ENCODE measurements around the gene GCC2.
A peak's percentile ranks its signal among the peaks of the same experiment; 100 is the strongest.
"Not testable (repeated sequence)": the region's sequence is repeated elsewhere in the genome, so short reads cannot be mapped to it uniquely, and the experiment has no call there.

GCC2 gene

DNA sequence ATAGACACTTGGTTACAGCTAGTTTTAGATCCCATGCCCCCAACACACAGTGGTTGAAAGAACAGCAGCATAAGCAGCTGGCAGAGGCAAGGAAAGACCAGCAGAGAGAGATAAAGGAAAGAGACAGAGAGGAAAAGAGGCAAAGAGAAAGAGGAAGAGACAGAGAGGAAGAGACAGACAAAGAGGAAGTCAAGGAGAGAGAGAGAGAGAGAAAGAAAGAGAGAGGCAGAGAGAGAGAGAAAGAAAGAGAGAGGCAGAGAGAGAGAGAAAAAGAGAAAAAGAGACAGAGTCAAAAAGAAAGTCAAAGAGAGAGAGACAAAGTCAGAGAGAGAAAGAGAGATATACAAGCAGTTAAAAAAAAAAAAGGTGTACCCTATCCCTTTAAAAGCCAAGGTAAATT lies 76.3 kb downstream of the GCC2 start:
- not testable (repeated sequence) for DNase-seq

DNA sequence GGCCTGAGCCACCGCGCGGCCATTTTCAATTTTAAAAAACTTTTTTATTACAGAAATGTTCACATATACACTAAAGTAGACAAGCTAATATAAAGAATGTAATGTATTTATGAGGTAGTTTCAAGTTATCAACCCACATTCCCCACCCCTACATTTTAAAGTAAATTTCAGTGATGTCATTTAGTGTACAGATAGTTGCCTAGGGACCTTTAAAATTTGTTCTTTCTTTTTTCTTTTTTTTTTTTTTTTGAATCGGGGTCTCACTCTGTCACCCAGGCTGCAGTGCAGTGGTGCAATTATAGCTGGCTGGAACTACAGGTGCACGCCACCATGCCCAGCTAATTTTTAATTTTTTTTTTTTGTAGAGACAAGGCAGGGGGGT lies 82.7 kb downstream of the GCC2 start:
- DNase-seq, result no peak

DNA sequence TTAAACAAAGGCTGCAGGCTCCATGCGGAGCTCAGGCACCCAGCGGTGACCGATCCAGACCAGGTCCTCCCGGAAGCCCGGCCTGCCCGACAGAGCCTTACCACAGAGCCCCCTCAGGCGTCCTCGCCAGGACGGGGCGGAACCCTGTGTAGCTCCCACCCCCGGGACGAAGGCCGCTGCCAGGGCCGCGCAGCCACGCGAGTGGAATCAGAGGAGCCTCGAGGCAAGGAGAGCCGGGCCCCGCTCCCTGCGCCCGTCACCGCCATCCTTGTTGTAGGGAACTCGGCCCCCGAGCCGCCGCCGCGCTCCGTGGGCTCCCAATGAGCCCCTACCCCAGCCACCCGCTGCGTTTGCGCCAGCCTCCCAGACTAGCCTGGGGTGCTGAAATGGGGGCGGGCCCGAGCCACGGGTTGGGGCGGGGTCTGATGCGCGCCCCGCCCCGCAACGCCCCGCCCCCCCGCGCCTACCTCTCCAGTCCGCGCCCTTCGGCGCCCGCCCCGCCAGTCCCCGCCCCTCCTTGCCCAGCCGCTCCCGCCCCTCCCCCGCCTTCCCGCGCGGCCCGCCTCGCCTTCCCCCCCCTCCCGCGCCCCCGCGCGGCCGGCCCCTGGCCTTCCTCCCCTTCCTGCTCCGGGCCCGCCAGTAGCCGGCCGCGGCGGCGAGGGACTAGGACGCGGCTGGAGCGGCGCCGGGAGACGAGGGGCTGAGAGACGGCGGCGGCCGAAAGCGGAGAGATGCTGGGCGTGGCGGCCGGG lies 85.0 kb downstream of the GCC2 start, which contains the start of gene LIMS1:
TSS of gene LIMS1 (plus strand) at position 639 of the 752 bp plus-strand sequence. CDS start at position 732, 93 bp downstream.
- peak; percentile 90 to 97 (median 94) for DNase-seq

DNA sequence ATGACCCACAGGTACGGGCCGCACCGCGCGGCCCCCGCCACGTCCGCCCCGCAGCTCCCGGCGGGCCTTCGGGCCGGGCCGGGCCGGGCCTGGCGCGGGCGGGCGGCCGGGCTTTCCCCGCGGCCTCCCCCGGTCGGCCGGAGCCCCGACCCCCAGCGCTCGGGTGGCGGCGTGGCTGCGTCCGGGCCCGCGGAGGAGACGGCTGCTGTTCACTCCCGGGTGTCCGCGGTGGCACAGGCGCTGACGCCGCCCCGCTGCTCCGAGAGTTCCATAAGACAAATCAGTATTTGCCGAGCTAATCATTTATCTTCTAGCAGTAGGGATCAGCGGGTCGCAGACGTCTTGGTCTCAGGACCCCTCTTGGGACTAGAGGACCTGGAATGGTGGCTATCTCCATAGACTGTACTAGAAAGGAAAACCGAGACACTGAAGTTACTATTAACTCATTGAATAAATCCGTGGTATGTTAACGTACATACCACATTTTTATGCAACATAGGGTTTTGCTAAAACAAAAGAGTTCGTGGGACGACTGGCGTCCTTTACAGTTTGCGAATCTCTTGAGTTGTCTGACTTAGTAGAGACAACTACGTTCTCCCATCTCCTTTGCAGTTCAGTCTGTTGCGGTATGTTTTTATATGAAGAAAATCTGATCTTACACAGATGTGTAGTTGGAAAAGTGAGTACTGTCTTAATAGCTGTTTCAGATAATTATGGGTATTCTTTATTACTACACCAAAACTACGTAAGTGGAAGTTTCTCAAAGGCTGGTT lies 85.8 kb downstream of the GCC2 start:
- peak; percentile 41 to 72 (median 58) for DNase-seq

DNA sequence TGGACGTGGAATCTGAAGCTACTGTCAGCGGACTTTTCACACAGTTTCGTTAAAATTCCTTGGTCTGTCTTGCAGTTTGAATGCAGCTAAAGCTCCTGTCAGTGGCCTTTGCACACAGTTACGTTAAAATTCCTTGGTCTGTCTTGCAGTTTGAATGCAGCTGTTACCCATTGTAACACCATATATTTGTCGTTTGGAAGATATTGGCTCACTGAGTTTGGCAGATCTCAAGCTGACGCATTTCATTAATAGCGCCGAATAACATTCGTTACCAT lies 86.3 kb downstream of the GCC2 start:
- peak in 3 of 4 experiments; percentile 7 to 34 (median 9) for DNase-seq

DNA sequence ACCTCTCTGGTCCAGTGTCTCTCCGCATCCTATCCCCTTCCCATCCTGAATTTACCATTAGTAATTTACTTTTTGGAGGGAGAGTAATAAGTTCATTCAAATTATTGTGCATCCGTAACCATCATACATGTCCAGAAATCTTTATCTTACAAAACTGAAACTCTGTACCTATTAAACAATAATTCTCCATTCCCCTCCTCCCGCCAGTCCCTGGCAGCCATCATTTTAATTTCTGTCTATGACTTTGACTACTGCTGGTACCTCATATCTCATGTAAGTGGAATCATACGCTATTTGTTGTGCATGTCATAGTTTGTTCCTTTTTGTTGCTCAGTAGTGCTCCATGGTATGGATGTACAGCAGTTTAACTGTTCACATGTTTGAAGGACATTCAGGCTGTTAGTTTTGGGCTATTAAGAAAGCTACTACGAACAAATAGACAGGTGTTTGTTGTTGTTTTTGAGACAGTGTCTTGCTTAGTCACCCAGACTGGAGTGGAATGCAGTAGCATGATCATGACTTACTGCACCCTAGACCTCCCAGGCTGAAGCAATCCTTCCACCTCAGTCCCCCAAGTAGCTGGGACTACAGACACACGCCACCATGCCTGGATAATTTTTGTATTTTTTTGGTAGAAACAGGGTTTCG lies 87.3 kb downstream of the GCC2 start:
- peak in 1 of 4 experiments; percentile 12 for DNase-seq

DNA sequence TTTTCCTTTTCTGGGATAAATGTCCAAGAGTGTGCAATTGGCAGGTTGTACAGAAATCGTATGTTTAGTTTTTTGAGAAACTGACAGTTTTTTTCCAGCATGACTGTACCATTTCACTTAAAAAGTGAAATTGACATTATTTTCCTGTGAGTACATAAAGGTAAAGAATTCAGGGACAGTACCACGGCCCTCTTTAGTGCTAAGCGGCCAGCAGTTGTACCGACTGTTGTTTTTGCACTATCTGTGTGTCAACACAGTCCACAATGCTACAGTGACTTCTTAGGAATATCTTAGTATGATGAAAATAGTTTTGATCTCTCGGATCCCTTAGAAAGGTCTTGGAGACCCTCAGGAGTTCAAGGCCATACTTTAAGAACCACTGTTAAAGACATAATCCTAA lies 87.9 kb downstream of the GCC2 start:
- DNase-seq, result no peak

DNA sequence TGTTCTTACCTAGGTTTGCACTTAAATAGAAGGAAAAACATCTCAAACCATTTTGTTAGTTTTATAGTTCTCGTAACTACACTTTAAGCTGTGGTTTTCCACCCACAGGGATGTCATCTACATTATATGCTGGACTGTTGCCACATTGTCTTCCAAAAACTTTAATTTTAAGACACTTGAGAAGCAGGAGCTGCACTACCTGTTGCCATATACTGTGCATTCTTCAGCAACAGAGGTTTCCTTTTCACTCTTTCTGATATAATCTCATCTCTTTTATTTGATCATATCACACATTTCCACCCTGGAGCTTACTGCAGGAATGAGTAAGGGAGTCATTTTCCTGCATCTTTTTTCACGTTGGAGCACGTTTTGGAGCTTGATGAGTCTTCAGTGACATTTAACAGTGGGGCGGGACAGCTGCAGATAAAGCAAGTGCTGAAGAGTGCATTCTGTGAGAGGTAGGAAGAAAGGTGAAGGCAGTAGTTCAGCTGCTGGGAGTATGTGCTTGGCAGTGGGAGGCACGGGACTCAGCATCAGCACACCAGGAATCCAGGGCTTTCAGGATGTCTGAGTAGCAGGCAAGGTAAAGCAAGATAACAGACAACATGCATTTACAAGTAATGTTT lies 89.1 kb downstream of the GCC2 start:
- no peak for DNase-seq

DNA sequence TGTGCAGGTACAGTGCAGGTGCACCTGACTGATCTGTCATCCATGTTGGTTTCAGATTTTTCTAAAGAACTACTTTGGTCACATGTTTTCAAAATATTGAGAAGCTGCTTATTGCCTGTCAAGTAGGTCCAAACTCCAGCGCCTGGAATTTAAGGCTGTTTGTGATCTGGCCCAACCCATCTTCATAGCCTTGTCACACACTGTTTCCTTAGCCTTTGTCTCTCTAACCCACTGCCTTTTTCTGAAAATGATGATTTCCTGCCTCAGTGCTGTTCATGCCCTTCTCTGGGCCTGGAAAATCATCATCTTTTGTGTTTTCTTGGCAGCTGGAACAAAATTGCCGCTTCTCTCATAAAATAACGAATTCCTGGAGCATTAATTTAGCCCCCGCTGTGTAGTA lies 92.4 kb downstream of the GCC2 start:
- DNase-seq, result no peak

DNA sequence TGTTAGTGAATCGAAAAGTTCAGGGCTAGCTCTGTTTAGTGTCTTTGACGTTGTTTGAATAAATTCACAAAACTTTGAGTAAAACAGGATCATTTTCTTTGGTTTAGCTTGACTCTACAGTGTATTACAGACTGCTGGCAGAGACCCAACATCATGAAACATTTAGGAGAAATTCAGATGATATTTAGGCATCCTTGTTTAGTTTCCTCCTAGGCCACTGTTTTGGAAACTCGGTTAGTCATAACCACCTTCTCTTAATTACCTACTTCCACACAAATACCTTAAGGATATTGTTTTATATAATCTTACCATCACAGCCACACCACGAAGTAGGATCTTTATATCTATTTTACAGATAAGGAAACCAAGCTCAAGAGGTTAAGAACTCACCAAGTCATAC lies 93.1 kb downstream of the GCC2 start:
- no peak for DNase-seq

DNA sequence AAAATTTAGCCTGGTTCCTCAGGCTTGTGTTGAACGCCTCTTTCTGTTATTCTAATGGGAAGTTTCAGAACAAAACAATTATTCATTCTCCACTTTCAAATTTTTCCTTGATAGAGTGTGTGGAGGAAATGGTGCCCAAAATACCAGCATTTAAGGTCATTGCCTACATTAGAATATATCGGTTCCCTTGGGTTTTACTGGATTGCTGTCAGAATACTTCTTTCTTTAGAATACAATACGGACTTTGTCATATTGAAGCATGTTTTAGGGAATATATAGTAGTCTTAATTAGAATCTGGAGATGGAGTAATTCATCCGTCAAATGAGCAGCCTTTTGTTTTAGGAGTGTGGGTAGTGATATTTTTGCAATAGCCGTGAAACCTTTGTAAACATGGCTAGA lies 98.6 kb downstream of the GCC2 start:
- no peak for DNase-seq

DNA sequence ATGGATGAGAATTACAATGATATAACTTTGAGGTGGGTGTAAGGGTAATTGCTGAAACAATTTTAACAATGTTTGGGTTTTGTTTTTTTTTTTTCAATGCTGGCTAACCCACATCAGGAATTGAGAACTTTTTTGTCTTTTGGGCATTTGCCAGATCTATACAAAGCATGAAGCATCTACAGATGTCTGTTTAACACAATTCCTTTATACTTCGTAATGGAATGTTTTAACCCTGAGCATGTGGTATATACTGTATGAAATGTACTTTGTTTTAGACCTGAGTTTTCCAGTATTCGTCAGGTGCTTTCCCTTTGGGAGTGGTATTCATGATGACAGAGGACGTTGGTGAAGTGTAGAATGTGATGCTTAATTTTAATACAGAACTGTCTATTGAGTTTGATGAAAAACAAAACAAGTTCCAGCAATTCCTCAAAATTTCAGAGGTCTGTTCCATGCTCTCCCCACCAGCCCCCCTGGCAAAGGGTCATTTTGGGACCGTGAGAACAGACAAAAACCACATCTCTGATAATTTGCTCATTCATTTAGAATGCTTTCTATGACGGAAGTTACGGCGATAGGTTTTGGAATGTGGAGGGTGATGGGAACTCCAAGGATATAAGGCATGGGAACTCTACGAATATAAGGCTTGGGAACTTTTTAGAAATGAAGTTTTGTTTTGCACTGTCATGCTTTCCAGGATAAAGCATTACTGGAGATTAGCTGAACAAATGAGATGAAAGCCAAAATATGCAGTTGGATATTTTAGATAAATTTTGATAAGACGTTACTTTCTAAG lies 99.4 kb downstream of the GCC2 start:
- no peak for DNase-seq

DNA sequence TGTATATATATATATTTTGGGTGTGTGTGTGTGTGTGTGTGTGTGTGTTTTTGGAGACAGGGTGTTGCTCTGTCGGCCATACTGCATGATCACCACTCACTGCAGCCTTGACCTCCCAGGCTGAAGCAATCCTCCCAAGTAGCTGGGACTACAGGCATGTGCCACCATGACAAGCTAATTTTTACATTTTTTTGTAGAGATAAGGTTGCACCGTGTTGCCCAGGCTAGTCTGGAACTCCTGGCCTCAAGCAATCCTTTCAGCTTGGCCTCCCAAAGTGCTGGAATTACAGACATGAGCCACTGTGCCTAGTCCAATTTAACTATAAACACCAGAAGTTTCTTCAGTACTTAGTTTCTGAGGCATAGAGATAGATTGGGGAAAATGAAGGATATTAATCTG lies 103.6 kb downstream of the GCC2 start:
- no peak for DNase-seq

DNA sequence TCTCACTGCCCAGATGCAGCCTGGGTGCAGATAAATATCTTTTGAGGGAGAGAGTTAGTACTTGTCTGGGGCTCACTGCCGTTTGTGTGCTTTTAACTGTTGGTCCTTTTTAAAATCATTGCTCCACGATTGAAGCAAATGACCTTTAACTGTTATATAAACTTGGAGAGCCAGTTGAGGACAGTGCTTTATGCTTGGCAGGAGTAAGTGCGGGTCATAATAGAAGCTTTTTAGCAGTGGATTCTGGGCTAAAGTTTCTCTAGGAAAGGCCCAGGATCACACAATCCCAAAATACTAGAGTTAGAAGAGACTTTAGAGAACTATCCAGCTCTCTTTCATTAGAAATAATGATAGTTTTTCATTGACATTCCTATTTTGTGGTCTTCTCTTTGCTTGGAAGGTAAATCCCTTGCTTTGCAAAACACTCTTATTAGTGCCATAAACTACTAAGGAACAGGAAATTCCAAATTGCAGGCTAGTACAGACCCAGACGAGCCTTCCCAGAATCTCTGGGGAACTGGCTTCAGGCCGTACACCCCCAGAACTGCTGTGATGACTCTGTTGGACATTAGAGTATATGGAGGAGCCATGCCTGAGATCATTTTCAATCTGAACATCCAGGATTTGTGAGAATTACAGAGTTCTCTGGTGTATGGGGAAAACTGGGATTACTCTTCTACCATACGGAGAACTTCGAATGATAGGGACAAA lies 104.4 kb downstream of the GCC2 start:
- DNase-seq, result no peak

DNA sequence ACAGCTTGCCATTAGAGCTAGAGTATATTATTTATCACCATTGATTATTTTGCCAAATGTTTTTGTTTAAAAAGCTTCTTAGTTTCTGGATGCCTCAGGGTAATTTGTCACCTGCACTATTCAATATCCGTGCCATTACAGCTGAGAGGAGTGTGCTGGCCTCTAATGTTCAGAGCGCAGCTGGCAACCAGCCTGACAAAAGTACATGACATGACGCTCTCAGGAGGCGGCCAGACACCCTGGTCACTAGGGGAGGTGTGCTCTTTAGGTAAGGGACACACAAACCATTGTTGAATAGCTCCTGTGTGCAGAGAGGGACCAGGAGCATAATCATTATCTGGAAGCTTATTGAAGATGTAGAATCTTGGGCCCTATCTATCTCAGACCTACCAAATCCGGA lies 105.5 kb downstream of the GCC2 start:
- no peak for DNase-seq

DNA sequence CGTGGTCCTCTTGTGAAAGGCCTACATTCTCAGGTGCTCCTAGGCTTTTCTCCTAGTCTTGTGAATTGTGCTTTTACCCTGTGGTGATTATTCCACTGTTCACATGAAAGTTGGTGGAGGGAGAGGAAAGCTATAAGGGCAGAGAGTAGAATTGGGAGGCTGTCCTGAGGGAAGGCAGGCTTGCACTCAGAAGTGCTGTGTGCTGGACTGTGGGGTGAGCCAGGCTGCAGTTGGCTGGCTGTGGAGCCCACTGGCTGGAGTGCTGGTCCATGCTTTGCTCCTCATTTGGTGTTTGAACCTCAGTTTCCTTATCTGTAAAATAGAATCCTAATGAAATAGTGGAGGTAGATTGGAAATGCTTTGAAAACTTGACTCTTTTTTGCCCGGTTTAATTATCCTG lies 106.6 kb downstream of the GCC2 start:
- DNase-seq, result no peak

DNA sequence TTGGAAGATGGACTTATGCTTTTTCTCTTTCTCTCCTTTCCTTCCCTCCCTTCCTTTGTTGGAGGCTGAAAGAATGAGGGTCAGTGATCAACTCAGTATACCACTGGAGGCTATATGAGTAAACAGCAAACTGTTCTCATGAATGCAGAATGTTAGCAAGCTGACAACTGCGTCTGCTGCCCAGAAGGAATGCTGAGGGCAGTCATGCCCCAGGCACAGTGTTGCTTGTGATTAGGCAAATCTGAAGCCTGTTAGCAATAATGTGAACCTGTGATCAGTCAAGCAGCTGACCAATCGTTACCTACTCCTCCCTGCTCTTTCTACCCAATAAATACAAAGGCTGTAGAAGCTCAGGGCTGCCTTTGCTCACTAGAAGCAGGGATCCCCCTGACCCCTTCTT lies 107.6 kb downstream of the GCC2 start:
- not testable (repeated sequence) for DNase-seq
